CD4-positive, alpha-beta T cell treated with Interleukin-21 for 1 hour (primary cell): ENCODE data around the gene CPNE6.
A peak's percentile ranks its signal among the peaks of the same experiment; 100 is the strongest.

ENCODE experiments used
- DNase-seq: peaks from one replicate; pipeline ENCODE4 v3.0.0-alpha.2; 2020

CPNE6 gene

DNA sequence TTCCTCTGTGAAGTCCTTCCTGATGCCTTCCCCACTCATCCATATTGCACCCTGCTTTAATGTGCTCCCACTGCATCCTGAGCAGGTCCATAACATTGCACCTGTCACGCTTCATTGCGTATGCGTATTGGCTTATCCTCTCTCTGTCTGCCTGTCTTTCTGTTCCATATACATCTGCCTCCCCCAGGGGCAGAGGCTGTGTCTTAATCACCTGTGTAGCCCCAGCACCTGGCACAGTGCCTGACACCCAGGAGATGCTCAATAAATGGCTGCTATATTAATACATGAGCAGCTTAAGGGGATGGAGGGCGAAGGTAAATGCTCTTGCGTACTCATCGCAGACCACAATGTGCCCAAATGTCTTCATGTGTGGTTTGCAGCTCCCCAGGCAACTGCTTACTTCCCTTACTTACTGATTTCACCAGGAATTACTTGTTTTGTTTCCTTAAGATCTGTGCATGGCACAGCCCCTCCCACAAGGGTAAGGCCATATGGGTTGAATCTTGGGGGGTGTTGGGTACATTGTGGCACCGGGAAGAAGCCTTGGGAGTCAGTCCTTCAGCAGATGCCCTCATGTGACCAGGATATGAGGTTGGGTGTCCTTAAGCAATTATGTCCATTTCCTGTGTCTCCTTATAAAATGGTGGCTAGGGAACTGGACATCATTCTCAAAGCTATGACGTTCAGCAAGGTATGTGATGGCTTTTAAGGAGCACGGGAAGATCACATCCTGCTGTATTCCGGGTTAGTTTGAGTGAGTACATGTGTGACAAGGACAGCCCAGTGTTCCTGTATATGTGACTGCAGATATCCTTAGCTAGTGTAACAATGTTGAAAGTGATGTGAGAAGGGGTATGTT lies 848 bp upstream of the CPNE6 start:
- no peak for DNase-seq

GRCh38 chr14:24071836-24072430 lies 571 bp downstream of the CPNE6 start:
- no peak for DNase-seq

- no peak for DNase-seq
These were observed 1.1 kb downstream of the CPNE6 start for GRCh38 chr14:24072436-24072835.

DNA sequence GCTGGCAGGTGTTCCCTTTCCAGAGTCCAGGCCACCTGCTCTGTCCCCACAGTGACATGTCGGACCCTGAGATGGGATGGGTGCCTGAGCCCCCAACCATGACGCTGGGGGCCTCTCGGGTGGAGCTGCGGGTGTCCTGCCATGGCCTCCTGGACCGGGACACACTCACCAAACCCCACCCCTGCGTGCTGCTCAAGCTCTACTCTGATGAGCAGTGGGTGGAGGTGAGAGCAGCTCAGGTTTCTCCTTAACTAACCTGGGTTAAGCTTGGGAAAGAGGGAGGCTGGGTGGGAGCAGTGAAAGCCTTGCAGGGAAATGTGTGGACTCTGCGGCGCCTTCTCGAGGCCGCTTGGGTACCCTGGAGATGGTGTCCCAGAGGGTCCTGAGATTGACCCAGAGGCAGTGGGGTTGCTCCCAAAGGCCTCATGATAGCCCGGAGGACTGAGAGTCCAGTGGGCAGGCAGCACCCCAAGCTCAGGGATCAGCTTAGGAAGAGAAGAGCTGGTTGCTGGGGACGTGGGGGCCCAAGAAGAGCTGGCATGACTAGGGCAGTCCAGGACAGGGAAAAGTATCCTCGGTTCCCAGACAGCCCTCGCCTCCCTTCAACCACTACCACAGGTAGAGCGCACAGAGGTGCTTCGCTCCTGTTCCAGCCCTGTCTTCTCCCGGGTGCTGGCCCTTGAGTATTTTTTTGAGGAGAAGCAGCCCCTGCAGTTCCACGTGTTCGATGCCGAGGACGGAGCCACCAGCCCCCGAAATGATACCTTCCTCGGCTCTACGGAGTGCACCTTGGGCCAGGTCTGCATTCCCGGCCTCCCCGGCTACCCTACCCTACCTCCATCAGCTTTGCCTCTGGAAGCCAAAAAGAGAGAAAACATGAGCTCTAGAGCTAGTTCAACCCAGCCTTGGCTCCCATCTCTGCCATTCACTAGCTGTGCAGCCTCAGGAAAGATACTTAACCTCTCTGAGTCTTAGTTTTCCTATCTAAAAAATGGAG lies 1.8 kb downstream of the CPNE6 start:
- DNase-seq = no peak

- DNase-seq = no peak
These were observed 3.5 kb downstream of the CPNE6 start for GRCh38 chr14:24074625-24075484.

DNA sequence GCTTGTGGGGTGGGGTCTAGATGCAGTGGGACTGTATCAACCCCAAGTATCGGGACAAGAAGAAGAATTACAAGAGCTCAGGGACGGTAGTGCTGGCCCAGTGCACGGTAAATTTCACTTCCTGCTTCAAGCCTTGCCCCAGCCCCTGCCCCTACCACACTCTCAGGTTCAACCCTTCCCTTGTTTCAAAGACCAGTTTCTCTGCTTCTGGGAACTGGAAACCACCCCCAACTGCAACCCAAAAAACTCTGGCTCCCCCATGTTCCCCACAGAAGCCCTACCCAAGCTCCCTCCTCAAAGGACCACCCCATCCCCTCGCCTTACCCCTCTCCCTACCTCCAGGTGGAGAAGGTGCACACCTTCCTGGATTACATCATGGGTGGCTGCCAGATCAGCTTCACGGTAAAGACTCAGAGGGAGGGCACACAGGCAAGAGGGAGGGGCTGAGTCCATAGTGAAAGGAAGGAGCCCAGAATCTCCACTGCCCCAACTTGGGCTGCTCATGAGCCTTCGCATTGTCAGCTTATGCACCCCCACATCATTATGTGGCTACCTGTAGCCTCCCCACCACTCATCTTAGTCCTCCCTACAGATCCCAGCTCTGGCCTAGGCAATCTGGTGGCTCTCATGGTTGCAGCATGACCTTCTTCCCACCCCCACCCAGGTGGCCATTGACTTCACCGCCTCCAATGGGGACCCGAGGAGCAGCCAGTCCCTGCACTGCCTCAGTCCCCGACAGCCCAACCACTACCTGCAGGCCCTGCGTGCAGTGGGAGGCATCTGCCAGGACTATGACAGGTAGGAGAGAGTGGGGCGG lies 4.3 kb downstream of the CPNE6 start:
- DNase-seq = no peak

DNA sequence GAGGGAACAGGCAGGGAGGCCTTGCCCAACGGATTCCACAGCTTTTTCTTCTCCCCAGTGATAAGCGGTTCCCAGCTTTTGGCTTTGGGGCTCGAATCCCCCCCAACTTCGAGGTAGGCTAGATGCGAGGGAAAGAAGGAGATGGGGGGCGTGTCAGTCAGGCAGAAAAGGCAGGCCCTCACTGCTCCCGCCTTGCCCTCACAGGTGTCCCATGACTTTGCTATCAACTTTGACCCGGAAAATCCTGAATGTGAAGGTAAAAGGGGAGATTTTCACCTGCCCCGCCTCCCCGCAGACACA lies 4.9 kb downstream of the CPNE6 start:
- no peak for DNase-seq

DNA sequence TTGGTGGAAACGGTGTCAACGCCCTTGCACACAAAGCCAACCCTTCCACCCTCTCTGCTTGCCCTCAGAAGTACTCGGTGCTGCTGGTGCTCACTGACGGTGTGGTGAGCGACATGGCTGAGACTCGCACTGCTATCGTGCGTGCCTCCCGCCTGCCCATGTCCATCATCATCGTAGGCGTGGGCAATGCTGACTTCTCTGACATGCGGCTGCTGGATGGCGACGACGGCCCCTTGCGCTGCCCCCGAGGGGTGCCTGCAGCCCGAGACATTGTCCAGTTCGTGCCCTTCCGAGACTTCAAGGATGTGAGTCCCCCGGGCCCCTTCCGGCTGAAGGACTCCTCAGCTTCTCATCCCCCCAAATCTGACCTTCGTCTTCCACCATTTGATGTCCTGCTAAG lies 5.7 kb downstream of the CPNE6 start:
- no peak for DNase-seq

GRCh38 chr14:24078146-24078545 lies 6.8 kb downstream of the CPNE6 start:
- no peak for DNase-seq

DNA sequence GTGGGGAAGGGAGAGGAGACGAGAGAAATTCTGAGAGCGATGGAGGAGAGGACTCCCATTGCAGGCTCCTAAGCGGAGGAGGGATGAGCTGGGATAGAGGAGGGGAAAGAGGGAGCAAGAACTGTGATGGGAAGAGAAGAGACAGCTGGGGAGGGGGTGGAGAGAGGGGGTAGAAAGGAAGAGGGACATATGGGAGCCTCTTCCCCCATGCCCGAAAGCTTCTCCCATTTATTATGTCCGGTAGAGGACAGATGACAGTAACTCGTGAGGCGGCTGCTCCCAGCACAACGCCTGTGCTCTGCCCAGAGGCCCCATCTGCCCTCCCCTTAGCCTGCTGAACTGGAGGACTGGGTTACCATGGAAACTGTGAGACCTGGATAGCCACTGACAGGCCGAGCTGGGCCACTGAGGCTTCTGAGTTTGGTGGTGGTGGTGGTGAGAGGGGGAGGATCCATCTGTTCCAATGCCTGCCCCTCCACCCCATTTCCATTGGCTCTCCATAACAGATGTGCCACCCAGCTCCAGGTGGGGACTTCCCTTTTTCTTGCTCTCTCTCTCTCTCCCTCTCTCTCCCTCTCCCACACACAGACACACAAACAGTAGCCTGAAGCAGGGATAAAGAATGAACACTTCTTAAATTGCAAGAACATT lies 8.3 kb downstream of the CPNE6 start:
- DNase-seq = no peak

- DNase-seq = no peak
These were observed 8.8 kb downstream of the CPNE6 start for GRCh38 chr14:24080142-24080530.

GRCh38 chr14:24080888-24081738 lies 9.8 kb downstream of the CPNE6 start:
- DNase-seq = peak; percentile 72

- no peak for DNase-seq
These were observed 10.4 kb downstream of the CPNE6 start for GRCh38 chr14:24081739-24082211.

DNA sequence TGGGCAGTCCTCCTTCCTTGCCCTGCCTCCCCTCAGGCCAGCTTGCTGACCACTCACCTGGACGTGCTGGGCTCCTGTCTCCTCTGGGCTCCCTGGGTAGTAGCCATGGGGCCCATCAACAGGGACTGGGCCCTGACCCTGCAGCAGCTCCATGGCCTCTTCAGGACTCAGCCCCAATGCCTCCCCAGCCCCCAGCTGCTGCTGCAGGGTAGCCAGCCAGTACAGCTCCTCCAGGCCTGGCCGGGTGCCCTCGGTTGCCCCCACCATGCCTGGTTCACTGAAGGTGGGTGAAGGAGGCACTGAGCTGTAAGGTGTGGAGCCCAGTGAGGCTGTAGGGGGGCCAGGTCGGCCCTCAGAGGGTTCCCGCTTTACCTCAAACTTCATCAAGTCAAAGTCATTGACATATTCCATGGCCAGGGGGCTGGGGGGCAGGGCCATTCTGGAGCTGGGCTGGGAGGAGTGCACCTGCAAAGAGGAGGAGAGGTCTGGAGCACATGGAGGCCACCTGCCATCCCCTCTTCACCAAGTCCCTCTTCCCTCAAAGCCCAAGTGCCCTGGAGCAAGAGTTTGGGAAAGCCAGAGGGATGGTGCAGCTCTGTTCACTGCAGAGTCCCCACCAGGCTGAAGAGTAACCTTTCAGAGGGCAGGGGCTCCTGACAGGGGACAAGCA lies 11.2 kb downstream of the CPNE6 start:
- DNase-seq = no peak

GRCh38 chr14:24083462-24083861 lies 12.1 kb downstream of the CPNE6 start:
- DNase-seq = no peak

- no peak for DNase-seq
These were observed 13.1 kb downstream of the CPNE6 start for GRCh38 chr14:24084440-24084839.

DNA sequence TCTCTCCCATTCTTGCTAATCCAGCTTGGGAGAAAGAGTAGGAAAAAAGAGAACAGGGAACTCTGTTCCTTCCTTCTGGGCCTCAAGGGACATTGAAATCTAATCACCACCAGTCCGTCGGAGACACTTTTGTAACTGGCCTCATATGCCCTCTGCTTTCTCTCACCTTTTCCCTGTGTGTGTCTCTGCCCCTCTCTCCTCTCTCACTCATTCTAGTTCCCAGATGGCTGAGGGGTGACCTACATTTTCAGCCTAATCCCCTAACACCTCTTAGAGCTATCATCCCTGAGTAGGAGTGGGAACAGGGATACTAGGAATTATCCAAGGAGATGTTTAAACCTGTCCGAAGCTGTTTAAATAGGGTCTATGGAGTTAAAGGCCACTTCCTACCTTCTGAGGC lies 13.9 kb downstream of the CPNE6 start:
- DNase-seq = no peak

GRCh38 chr14:24086193-24086955 lies 15.0 kb downstream of the CPNE6 start:
- no peak for DNase-seq

GRCh38 chr14:24087004-24087403 lies 15.6 kb downstream of the CPNE6 start:
- no peak for DNase-seq
